Stomach smooth muscle (tissue), 2 donors: ENCODE measurements around the gene FAR2.

Experiments used
- H3K27ac ChIP-seq: one replicate; pipeline ENCODE4 v1.7.0; 2013; ENCODE audit warnings: mild to moderate bottlenecking, low read length, inconsistent platforms
- H3K27me3 ChIP-seq, 2 donors: one replicate each; pipeline ENCODE4 v1.7.0; 2013; ENCODE audit warnings: low read length in 2 of 2; ENCODE audit not compliant: insufficient read depth in 2 of 2, control insufficient read depth in 1 of 2
- H3K36me3 ChIP-seq, 2 donors: one replicate each; pipeline ENCODE4 v1.7.0; 2013; ENCODE audit warnings: low read length in 2 of 2; ENCODE audit not compliant: control insufficient read depth in 2 of 2, insufficient read depth in 2 of 2
- H3K4me1 ChIP-seq: one replicate; pipeline ENCODE4 v1.7.0; 2013; ENCODE audit warnings: low read length; ENCODE audit not compliant: control insufficient read depth, insufficient read depth
- H3K4me3 ChIP-seq, 2 donors: one replicate each; pipeline ENCODE4 v1.7.0; 2013; ENCODE audit warnings: low read length in 2 of 2
- H3K9ac ChIP-seq, 2 donors: one replicate each; pipeline ENCODE4 v1.7.0; 2013; ENCODE audit warnings: low read length in 2 of 2, mild to moderate bottlenecking in 1 of 2
- H3K9me3 ChIP-seq, 2 donors: one replicate each; pipeline ENCODE4 v1.7.0; 2013; ENCODE audit warnings: low read length in 2 of 2; ENCODE audit not compliant: control insufficient read depth in 2 of 2
- donor health status: healthy.
- donor health status: Pancreatic carcinoma.

The FAR2 gene

DNA sequence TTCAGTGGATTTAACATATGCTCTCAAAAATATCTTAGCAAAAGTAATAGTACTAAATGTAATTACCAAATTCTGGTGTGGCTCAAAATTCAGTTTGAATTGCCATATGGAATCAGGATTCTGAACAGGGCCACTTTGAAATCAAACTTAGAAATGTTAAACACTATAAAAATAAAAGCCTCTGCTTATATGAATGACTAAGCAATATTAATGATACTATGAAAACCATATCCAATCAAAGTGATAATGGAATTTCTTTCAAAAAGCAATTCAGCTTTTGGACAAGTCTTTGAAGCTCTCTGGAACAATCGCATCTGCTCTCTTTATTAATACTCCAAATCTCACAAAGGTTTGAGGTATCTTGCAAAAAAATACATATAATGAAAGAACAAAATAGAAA is 180.3 kb downstream of the FAR2 start:
- H3K36me3 ChIP-seq, result no peaks in the 10 kb centered on the region
- no peaks in the 10 kb centered on the region for H3K27me3 ChIP-seq
- H3K9ac ChIP-seq, result no peak overlapping the region
- H3K27ac ChIP-seq, result no peak overlapping the region
- H3K9me3 ChIP-seq, result no peaks in the 10 kb centered on the region
- H3K4me1 ChIP-seq, result no peaks in the 10 kb centered on the region
- no peak overlapping the region for H3K4me3 ChIP-seq

DNA sequence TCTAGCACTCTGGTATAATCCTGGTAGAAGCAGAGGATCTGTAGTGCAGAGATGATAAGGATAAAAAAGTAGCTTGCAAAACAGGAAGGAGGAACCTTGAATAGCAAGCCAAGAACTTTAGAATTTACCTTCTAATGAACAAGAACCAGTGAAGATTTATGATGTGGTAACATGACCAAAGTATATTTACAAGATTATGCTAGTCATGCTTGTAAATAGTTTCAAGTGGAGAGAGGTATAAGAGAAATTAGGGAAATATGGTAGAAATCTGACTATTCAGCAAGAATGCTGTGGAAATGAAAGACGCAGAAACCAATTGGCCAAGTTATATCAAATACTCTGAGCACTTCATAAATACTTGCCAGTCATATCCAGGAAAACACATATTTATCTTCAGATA is 184.1 kb downstream of the FAR2 start:
- Histone ChIP-seq H3K36me3 (peaks cover 0 to 3% of the 10 kb centered on the region in 2 donors), H3K4me1 (no peaks in the 10 kb centered on the region), H3K9ac (no peak overlapping the region), H3K27ac (no peak overlapping the region), H3K4me3 (no peak overlapping the region), H3K27me3 (no peaks in the 10 kb centered on the region), H3K9me3 (no peaks in the 10 kb centered on the region)

DNA sequence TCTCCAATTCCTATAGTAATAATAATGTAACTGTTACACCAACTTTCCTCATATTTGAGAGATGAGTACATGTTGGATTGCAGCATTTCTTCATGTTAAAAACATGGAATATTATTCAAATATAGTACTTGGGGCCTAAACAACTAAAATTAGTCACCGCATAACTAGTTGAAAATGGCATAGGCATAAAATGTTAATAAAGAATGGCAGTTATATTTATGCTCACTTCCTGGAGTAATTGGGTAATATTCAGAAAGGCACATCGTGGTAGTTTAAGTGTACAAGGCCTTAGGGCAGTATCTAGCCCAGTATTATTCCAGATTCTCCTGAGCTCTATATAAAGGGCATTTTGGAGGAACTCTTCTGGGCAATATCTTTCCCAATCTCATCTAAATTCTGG is 185.9 kb downstream of the FAR2 start:
- H3K9me3 ChIP-seq, result no peaks in the 10 kb centered on the region
- no peak overlapping the region for H3K27ac ChIP-seq
- H3K9ac ChIP-seq, result no peak overlapping the region

DNA sequence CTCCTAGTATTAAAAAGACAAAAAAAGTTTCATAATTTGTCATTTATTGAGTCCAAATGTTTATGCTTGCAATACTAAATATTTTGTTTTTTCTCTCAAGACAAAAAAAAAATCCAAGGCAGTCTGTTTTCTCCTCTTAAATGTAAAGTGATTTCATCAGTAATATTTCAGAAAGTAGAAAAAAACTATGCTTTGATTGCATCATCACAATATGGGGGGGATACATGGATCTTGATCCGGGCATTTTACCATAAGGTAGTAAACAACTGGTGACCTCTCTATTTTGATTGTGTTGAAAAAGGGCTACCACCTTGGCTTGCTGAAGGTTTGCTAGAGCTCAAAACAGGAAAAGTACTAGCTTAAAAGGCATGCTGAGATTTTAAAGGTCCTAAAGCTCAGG is 188.2 kb downstream of the FAR2 start:
- no peaks in the 10 kb centered on the region for H3K9me3 ChIP-seq
- H3K9ac ChIP-seq, result no peak overlapping the region
- H3K36me3 ChIP-seq, result peaks cover 0 to 16% of the 10 kb centered on the region in 2 donors

More for the DNA sequence above, 185.9 kb downstream of the FAR2 start:
- Histone ChIP-seq H3K36me3 (peaks cover 0 to 7% of the 10 kb centered on the region in 2 donors), H3K4me3 (no peak overlapping the region), H3K4me1 (no peaks in the 10 kb centered on the region), H3K27me3 (no peaks in the 10 kb centered on the region)

DNA sequence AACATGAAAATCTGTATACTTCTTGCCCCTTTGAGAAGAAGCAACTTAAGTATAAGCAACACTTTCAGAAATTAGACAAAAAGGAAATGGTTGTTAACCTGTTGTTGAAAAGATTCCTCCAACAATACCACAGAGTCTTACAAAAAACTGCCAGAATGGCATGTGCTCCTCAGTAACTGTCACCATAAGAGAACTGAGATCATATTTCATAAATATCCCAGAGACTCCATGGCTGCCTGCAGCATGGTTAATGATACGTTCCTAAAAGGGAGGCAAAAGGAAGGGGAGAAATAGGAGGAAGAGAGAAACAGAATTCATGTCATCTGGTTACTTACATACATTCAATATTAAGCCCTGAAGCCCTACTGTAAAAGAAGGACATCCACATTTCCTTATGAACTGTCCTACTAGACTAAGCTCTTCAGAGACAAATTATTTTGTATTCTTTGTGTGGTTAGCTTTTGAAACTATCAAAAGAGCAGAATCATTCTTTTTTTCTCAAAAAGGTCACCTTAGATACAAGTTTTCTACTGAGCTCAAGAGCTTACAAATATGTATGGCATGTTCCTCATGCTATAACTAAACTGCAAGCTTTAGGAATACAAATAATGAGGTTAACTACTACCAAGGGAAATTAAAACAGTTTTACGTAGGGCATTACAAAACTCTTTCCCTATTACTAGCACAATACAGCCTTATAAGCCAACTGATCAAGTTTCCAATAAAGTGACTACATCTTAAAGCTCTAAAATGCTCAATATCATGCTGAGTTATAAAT is 194.1 kb downstream of the FAR2 start:
- H3K9ac ChIP-seq, result no peak overlapping the region
- H3K4me1 ChIP-seq, result no peaks in the 10 kb centered on the region
- H3K27me3 ChIP-seq, result no peaks in the 10 kb centered on the region
- no peak overlapping the region for H3K27ac ChIP-seq
- H3K36me3 ChIP-seq, result peaks cover 2 to 34% of the 10 kb centered on the region in 2 donors
- no peak overlapping the region for H3K4me3 ChIP-seq
- H3K9me3 ChIP-seq, result no peaks in the 10 kb centered on the region

More for the DNA sequence above, 188.2 kb downstream of the FAR2 start:
- Histone ChIP-seq H3K4me1 (no peaks in the 10 kb centered on the region), H3K4me3 (no peak overlapping the region), H3K27ac (no peak overlapping the region), H3K27me3 (no peaks in the 10 kb centered on the region)

DNA sequence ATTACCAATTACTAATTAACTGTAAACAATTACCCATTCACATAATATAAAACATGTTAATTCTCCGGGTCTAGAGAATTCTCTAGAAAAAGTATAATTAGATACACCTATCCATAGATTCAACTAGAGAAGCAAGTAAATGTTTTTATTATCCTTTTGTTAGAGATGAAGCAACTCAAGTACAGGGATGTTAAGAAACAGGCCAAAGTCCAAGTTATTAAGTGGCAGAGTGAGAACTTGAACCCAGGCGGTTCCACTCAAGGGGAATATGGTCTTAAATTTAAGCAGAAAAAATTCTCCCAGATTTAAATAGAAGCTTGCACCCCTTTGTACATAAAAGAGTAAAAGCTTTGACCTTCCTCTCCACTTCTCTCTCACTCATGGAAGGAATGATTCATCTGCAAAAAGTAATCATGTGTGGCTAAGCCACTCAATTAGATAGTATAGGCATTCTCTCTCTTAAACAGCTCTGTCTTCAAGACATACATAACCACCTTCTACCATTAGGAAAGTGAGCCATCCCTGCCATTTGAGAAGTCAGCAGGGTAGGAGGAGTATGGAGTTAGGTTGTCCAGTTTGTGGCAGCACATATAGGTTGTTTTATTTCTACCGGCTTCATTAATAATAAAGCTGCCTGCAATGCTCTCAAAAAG is 197.8 kb downstream of the FAR2 start:
- Histone ChIP-seq H3K9me3 (no peaks in the 10 kb centered on the region), H3K27ac (no peak overlapping the region), H3K9ac (no peak overlapping the region), H3K4me3 (no peak overlapping the region), H3K4me1 (no peaks in the 10 kb centered on the region), H3K36me3 (peaks cover 2 to 23% of the 10 kb centered on the region in 2 donors), H3K27me3 (no peaks in the 10 kb centered on the region)

DNA sequence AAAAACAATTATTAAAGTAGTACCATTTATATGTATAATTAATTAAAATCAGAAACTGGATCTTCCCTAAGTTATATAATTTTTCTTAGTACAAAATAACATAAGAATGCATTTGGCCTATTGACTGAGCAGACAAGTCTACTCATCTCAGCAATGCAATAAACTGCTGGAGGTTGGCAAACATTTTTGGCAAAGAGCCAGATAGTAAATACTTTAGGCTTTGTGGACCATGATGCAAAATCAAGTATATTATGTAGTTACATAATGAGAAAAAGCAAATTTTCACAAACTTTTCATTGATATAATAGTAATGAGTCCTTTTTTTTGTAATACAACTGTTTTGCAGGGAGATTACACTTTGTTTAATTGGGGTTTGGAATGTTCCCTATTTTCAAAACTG is 201.0 kb downstream of the FAR2 start:
- Histone ChIP-seq H3K9me3 (no peaks in the 10 kb centered on the region), H3K36me3 (peaks cover 2 to 15% of the 10 kb centered on the region in 2 donors), H3K4me3 (no peak overlapping the region), H3K9ac (no peak overlapping the region), H3K4me1 (no peaks in the 10 kb centered on the region), H3K27me3 (no peaks in the 10 kb centered on the region), H3K27ac (no peak overlapping the region)

DNA sequence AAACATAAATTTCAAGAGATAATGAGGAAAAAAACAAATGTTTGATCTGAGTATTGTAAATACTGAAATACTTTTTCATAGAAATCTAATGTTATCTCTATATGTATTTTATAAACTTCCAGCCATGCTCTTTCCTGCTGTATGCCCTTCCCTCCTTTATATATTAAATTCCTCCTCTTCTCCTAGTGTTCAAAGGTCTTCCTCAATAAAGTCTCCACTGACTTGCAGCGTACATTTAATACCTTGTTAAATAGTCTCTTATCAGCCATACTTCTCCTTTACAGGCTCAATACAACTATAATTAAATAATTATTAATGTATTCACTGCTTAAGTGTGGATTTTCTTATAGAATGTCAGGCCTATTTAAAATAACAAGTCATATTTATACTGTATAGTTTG is 205.9 kb downstream of the FAR2 start:
- peaks cover 5 to 7% of the 10 kb centered on the region in 2 donors for H3K36me3 ChIP-seq
- H3K9ac ChIP-seq, result no peak overlapping the region
- no peaks in the 10 kb centered on the region for H3K4me1 ChIP-seq
- H3K27ac ChIP-seq, result no peak overlapping the region
- no peaks in the 10 kb centered on the region for H3K9me3 ChIP-seq
- H3K4me3 ChIP-seq, result no peak overlapping the region
- H3K27me3 ChIP-seq, result no peaks in the 10 kb centered on the region

DNA sequence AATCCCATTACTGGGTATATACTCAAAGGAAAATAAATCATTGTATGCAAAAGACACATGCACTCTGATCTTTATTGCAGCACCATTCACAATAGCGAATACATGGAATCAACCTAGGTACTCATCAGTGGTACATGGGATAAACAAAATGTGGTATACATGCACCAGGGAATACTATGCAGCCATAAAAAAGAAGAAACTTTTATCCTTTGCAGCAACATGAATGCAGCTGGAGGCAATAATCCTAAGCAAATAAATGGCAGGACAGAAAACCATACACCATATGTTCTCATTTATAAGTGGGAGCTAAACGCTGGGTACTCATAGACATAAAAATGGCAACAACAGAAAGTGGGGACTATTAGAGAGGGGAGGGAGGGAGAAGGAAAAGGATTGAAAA is 216.0 kb downstream of the FAR2 start:
- H3K9ac ChIP-seq, result no peak overlapping the region
- H3K27ac ChIP-seq, result no peak overlapping the region
- H3K9me3 ChIP-seq, result no peaks in the 10 kb centered on the region
- H3K36me3 ChIP-seq, result peaks cover 14 to 16% of the 10 kb centered on the region in 2 donors
- H3K4me3 ChIP-seq, result no peak overlapping the region
- H3K4me1 ChIP-seq, result no peaks in the 10 kb centered on the region
- no peaks in the 10 kb centered on the region for H3K27me3 ChIP-seq

DNA sequence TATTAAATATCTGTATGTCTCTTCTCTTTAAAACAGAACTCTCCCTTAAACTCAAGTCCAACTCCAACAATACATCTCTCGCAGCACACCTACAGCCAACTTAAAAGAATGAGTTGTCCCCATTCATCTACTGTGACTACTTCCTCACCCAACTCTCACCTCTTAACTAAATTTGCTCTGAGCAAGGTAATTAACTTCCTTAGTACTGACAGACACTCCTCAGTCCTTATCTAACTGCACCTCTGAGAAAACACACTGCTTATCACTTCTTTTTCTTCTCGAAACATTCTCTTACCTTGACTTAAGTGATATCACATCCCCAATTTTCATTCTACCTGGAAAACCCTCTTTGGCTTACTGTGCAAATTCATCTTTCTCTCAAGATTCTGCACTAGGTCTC is 224.9 kb downstream of the FAR2 start:
- Histone ChIP-seq H3K9ac (no peak overlapping the region), H3K27me3 (no peaks in the 10 kb centered on the region), H3K4me3 (no peak overlapping the region), H3K27ac (no peak overlapping the region), H3K9me3 (no peaks in the 10 kb centered on the region), H3K4me1 (no peaks in the 10 kb centered on the region), H3K36me3 (peaks cover 3 to 7% of the 10 kb centered on the region in 2 donors)

DNA sequence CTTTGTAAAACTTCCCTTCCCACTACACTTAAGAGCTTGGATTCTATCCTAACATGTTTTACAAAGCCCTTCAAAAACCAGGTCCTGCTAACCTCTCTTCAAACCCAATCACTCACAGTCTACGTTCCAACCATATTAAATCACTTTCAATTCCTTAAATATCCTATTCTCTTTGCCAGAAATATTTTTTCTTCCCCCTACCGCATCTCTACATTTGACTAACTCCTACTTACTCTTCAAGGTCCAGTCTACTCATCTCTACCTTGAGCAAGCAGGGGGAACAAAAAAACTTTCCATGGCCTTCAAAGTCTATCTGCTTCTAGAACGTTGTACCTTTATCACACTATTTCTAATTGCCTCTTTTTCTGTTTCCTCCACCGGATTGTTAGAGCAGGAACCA is 225.8 kb downstream of the FAR2 start:
- Histone ChIP-seq H3K36me3 (peaks cover 0 to 3% of the 10 kb centered on the region in 2 donors), H3K9ac (no peak overlapping the region), H3K4me1 (peaks cover 2% of the 10 kb centered on the region), H3K4me3 (no peak overlapping the region), H3K9me3 (no peaks in the 10 kb centered on the region), H3K27ac (no peak overlapping the region), H3K27me3 (no peaks in the 10 kb centered on the region)
